Heart right ventricle (tissue), 16 donors: ENCODE measurements around the gene FYN. TPM values are rescaled to one million over a fixed set of nuclear protein-coding genes. Genes with fewer than 3 reads are reported as not detected.

Source experiments
- ATAC-seq, 8 donors: fragments of 200-7000 bp; cut with Tn5 transposase; one replicate each; pipeline ENCODE4 v1.9.1; 2020; ENCODE audit warnings: mild to moderate bottlenecking in 8 of 8, moderate library complexity in 8 of 8, moderate number of reproducible peaks in 1 of 8
- DNase-seq, 2 donors: peaks; one replicate each; pipeline ENCODE4 v3.0.0-alpha.2; 2020
- H3K27ac ChIP-seq, 10 donors: fragments of 200-600 bp; sonication (generic) in 2 of 10; one replicate each; pipeline versions ENCODE4 v1.5.0 to v1.8.0; 2020 to 2022; ENCODE audit warnings: mild to moderate bottlenecking in 3 of 10
- H3K27me3 ChIP-seq, 7 donors: fragments of 200-600 bp; one replicate each; pipeline ENCODE4 v1.8.0; 2021 to 2022; ENCODE audit warnings: mild to moderate bottlenecking in 2 of 7
- H3K36me3 ChIP-seq, 9 donors: fragments of 200-600 bp; sonication (generic) in 1 of 9; one replicate each; pipeline versions ENCODE4 v1.5.0 to v1.8.0; 2020 to 2022; ENCODE audit warnings: mild to moderate bottlenecking in 2 of 9
- H3K4me1 ChIP-seq, 9 donors: fragments of 200-600 bp; sonication (generic) in 1 of 9; one replicate each; pipeline versions ENCODE4 v1.5.0 to v1.8.0; 2020 to 2022; ENCODE audit warnings: mild to moderate bottlenecking in 4 of 9
- H3K4me3 ChIP-seq, 10 donors: fragments of 200-600 bp; sonication (generic) in 2 of 10; one replicate each; pipeline versions ENCODE4 v1.5.0 to v1.8.0; 2020 to 2022; ENCODE audit warnings: mild to moderate bottlenecking in 7 of 10, moderate library complexity in 2 of 10
- H3K9me3 ChIP-seq, 11 donors: fragments of 200-600 bp in 10 of 11; sonication (generic) in 2 of 11; one replicate each; pipeline versions ENCODE4 v1.5.0 to v1.8.0; 2013 to 2022; ENCODE audit warnings: mild to moderate bottlenecking in 2 of 11, control low read depth in 1 of 11, moderate library complexity in 1 of 11
- CTCF ChIP-seq, 9 donors: fragments of 200-600 bp; sonication (generic) in 2 of 9; IDR thresholded peaks; one replicate each; pipeline versions ENCODE4 v1.5.0 to v1.8.0; 2021 to 2022; ENCODE audit warnings: antibody characterized with exemption in 9 of 9, mild to moderate bottlenecking in 5 of 9, moderate library complexity in 1 of 9
- WGBS, 2 donors: extraction: QIAGEN DNeasy Blood & Tissue Kit; methylation state at CpG; one replicate each; pipeline ENCODE4 v1.1.7; 2013; ENCODE audit warnings: inconsistent platforms in 1 of 2; 5-methylcytosine and 5-hydroxymethylcytosine counted together
- intact Hi-C, 10 donors: fragments of 100-400 bp; cut with DNase I; formaldehyde crosslinking; loops; one replicate each; pipeline versions ENCODE4 v1.11.1 to v1.14.2; 2022
- polyA plus RNA-seq, 2 donors: library from polyadenylated mRNA; stranded (reverse); fragments of 200-250 nt; gene quantifications; one replicate each; pipeline ENCODE4 v1.2.3, GENCODE V29; 2013
- total RNA-seq, 10 donors: library from RNA; stranded (reverse); fragmentation: NEBNext Ultra II Directional in 3 of 10; extraction: Animal tissue kit (Norgen Biotek cat#: 25700) in 3 of 10; gene quantifications; one replicate each; pipeline versions ENCODE4 v1.2.1 to v1.2.4, GENCODE V29; 2021 to 2023
- donor health status: Arrhythmogenic right ventricular cardiomyopathy.
- donor health status: ischemic (EF 13 %, LVEDD 7.1; RV severe dilation, severe dysfunction).
- donor health status: healthy with polysubstance abuse.
- donor health status: DM: no; HTN: yes; CAD: no.
- donor health status: DM: no; HTN: no; CAD: no.
- donor health status: ischemic (EF 25% LVEDD 6.9; RV normal size, moderate dysfunction).
- donor health status: ischemic (EF 25% LVEDD 5.7; RV mildly dilated, moderate dysfunction).
- donor health status: healthy.
- donor health status: DM: yes; HTN: yes; CAD: no.
- donor health status: Ischemic cardiomyopathy.
- donor health status: ischemic (EF 35%, LVEDD 5.7; RV mildly dilated, moderate dysfunction).
- donor health status: nonischemic (EF 11% LVEDD 7.7; RV severe dilation, severe dysfunction).
- donor health status: DM: yes; HTN: yes; CAD: no.
- donor health status: PGD.
- donor health status: ischemic (EF 29% LVEDD 5.4; RV normal size, mild dysfunction).
- donor health status: nonischemic (EF 23%, LVEDD 6.1; RV moderate dilation, normal function).

FYN gene
- total and polyA plus RNA-seq, 12 donors, result 19.1 to 58.1 (median 42.2) TPM

DNA sequence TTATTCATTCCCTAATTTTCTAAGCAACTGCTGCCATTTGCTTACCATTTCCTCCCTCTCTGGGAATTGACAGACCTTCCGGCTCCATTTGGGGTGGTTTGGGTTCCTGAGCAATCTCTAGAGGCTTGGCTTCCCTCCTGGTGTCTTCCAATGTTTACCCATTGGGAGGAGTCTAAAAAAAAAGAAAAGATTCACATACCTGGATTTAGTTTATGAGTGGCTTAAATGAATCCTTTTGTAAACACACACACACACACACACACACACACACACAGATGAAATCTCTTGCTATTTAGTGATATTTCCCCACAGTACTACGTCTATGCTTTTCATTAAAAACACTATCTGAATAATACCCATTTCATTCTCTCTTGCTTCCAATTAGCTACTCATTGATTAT is 219.3 kb downstream of the FYN start:
- ATAC-seq, result no peak
- intact Hi-C loops, result no loop called here
- DNase-seq, result no peak
- no peak overlapping the region for H3K4me3 ChIP-seq
- WGBS, 2 donors, result 80 to 89% methylated on average over 2 of the region's 2 CpGs
- H3K36me3 ChIP-seq, result peaks cover 0 to 3% (median 0%) of the 10 kb centered on the region in 9 donors
- H3K4me1 ChIP-seq, result peaks cover 0 to 22% (median 0%) of the 10 kb centered on the region in 9 donors
- no peaks in the 10 kb centered on the region for H3K9me3 ChIP-seq
- no peak for TF ChIP-seq CTCF (IDR thresholded peaks at IDR 0.05)
- no peaks in the 10 kb centered on the region for H3K27me3 ChIP-seq
- no peak overlapping the region for H3K27ac ChIP-seq

DNA sequence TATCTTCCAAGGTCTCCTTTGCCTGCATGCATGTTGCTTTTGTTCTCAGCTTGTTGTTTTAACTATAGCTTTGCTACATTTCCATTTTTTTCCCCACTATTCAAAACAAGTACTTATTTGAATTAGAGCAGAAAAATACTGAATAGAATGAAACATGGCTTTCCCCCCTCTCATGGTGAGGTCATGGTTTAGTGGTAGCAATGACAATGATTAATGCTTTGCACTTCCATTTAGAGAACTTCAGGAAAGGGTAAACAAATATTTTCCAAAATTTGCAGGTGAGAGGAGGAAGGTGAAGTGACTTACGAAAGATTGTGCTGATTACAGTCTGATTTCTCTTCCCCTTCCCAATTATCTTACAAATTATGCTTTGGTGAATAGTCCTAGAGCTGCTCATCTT is 219.8 kb downstream of the FYN start:
- peaks cover 0 to 16% (median 0%) of the 10 kb centered on the region in 9 donors for H3K4me1 ChIP-seq
- no peak for ATAC-seq
- 93 to 96% methylated on average over 1 of the region's 1 CpG for WGBS, 2 donors

GRCh38 chr6:111652156-111652555 is 221.1 kb downstream of the FYN start:
- WGBS, 2 donors, result 97 to 98% methylated on average over 5 of the region's 5 CpGs
- ATAC-seq (no peak), DNase-seq (no peak)
- no peak overlapping the region for H3K27ac ChIP-seq
- no peaks in the 10 kb centered on the region for H3K27me3 ChIP-seq
- intact Hi-C loops, result no loop called here
- no peak overlapping the region for H3K4me3 ChIP-seq
- peaks cover 0 to 3% (median 0%) of the 10 kb centered on the region in 9 donors for H3K36me3 ChIP-seq
- H3K9me3 ChIP-seq, result no peaks in the 10 kb centered on the region
- TF ChIP-seq CTCF (IDR thresholded peaks at IDR 0.05), result no peak
- H3K4me1 ChIP-seq, result peaks cover 0 to 6% (median 0%) of the 10 kb centered on the region in 9 donors

More for the DNA sequence above, 219.8 kb downstream of the FYN start:
- Histone ChIP-seq H3K27me3 (no peaks in the 10 kb centered on the region), H3K4me3 (no peak overlapping the region), H3K27ac (no peak overlapping the region), H3K36me3 (peaks cover 0 to 3% (median 0%) of the 10 kb centered on the region in 9 donors), H3K9me3 (no peaks in the 10 kb centered on the region)
- no peak for DNase-seq
- no peak for TF ChIP-seq CTCF (IDR thresholded peaks at IDR 0.05)
- intact Hi-C loops, result no loop called here

DNA sequence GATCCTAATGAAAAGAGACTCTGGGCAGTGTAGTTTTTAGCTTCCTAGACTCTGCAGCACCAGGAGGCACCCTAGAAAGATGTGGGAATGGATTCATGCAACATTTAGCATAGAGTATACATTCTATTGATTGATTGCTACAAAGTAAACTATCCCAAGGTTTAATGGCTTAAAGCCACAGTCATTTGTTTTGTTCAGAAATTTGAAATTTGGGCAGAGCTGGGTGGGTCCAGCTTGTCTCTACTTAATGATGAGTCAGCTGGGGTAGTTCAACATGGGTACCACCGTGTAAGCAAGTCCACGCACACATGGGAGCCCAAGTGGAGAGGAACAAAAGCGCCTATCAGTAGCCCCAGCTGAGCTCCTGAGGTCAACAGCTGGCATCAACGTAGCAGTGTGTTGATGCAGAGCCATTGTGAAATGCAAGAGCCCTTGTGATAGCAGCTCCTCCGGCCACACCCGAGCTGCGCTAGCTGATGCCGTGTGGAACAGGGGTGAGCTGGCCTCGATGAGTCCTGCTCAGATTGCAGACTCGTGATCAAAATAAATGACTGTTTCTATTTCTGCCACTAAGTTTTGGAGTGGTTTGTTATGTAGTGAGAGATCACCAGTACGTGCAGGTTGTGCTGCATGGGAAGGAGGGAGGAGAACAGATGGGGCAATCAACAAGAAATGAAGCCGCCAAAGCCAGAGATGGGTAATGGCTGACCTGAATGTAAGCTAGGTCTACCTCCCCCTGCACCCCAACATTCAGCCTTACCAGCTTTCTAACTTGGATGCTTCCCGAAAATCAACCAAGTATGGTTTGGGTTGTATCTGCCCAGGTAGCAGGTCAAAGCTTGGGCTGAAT is 221.8 kb downstream of the FYN start:
- WGBS, 2 donors, result 81 to 89% methylated on average over 13 of the region's 13 CpGs
- TF ChIP-seq CTCF (IDR thresholded peaks at IDR 0.05), result no peak
- intact Hi-C loops, result no loop called here
- no peak overlapping the region for H3K4me3 ChIP-seq
- H3K27ac ChIP-seq, result no peak overlapping the region
- peaks cover 0 to 6% (median 0%) of the 10 kb centered on the region in 9 donors for H3K4me1 ChIP-seq
- no peaks in the 10 kb centered on the region for H3K9me3 ChIP-seq
- no peaks in the 10 kb centered on the region for H3K27me3 ChIP-seq
- peaks cover 0 to 3% (median 0%) of the 10 kb centered on the region in 9 donors for H3K36me3 ChIP-seq
- ATAC-seq, result peak in 1 of 8 donors; percentile 15
- no peak for DNase-seq
